Activated T-helper 1 cell treated with anti-CD3 and anti-CD28 coated beads, Interleukin-2, amount 50 U/mL, for 16 hours (primary cell): ENCODE results near the gene IL11RA.

Source experiments
- DNase-seq, 2 donors: peaks; one replicate each; pipeline ENCODE4 v3.0.0-alpha.2; 2020; ENCODE audit warnings: low read depth in 1 of 2, low spot score in 1 of 2

Gene IL11RA

DNA sequence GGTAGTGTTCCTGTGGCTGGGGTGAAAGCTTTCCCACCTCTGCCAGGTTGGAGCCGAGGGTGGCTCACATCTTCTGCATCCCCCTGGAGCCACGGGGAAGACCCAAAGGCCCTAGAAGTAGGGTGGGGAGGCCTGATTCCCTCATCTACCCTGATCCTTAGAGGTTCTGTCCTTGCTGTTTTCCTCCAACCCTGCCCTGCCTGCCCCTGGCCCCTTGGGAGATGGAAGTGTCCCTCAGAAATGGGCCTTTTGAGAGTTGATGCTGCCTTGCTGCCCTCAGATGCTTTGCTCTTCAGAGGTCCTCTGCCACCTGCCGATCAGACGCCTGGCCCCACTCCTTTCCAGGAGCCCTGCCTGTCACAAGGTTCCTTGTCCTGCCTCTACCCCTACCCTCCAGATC is 32.8 kb downstream of the IL11RA start:
- DNase-seq: no peak

DNA sequence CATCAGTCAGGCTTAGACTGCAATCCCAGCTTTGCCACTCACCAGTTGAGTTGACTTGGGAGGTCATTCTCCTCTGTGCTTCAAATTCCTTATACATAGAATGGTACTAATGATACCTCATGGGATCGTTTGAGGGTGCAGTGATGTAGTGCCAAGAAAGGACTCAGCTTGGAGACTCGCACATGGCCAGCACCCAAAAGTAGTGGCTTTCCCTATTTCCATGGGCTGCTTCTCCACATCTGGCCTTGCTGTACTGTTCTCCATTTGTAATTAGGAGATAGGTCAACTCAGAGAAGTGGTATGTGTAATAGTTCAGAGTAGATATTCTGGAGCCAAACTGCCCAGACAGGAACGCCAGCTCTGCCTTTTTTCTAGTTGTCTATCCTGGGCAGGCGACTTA is 33.6 kb downstream of the IL11RA start:
- no peak for DNase-seq

DNA sequence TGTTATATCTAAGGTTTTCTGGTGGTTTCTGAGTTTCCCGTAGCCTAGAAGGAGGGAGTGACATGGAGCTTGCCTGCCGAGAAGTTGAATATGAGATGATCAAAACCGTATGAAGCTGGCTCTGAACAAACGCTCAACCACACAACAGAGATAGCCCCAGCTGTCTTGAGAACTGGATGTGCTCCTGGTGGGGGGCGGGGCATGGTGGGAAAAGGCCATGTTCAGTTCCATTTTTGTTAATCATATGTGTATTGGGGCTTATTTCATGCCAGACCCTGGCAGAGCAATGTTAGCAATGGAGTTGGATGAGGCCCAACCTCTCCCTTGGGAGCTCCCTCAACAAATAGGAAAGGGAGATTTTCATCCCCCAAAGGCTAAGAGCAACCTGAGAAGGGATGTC is 34.2 kb downstream of the IL11RA start:
- DNase-seq: no peak

DNA sequence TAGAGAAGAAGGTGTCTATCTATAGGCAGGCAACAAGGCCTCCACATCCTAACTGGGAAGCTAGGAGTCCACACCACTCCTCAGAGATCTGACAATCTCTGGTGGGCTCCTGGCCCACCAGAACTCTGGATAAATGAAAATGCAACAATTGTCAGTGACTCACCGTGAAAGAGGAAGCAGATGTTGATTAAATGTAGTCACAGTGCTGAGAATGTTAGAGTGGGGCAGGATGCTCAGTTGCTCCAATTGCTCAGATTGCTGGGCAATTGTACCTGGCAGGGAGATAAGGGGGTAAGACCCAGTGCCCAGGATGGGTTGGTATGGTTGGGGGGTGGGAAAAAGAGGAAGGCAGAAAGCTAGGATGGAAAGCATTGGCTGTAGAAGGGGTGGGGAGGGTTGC is 34.7 kb downstream of the IL11RA start:
- no peak for DNase-seq

DNA sequence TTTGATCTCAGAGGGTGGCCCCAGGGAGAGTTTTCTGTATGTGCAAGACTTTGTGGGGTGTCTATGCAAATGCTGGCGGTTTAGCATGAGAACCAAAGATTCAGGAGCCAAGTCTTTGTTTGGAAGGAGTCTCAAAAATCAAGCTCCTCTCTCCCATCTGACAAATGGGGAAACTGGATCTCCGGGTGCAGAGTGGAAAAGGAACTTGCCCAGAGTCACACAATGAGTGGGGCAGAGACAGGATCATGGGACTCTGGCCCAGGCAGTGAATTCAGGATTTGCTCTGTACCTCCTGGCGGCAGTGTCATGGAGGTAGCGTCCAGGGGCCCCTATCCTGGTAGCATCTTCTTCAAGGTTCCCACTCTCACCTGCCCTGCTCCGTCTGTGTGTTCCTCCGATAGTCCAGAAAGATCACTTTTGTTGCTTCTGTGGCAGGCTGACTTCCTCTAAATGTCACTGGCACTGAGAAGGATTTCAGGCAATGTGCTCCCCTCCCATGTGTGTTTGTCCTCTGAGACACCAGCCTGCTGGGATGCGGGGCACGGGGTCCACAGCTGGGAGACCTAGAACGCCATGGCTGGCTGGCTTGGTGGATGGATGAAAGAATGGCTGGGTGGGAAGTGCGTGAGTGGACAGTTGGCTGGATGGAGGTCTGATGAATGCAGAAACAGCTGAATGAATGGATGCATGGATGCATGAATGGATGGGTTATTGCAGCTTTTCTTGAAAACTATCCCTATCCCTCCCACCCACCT is 35.5 kb downstream of the IL11RA start:
- no peak for DNase-seq

DNA sequence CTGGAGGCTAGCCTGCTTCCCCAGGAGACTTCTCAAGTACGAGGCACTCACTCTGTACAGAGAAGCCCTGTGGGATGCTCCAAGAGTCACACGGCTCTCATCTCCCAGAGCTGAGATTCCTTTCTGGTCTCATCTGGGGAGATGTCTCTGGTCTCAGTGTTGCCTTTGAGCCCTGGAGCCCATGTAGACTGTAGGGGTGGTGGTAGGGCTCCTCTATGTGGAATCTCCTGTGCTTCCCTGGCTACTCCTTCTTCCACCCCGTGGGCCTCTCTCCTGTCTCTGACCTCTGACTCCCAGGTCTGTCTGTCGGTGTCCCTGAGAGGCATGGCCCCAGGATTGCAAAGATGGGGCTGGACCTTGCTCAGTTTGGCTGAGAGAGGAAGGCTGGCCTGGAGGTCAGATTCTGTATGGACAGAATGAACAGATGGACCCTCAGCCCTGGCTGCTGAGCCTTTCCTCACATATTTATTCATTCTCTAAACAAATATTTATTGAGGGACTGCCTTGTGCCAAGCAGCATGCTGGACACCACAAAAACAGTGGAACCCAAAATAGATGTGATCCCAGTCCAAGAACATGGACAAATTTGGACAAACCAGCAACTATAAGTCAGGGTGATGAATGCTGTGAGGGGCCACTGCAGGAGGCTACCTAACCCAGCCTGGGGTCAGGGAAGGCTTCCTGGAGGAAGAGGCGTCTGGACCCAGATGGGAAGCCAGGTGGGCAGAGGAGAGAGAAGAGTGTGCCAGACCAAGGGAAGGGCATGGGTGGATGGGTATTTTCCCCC is 36.5 kb downstream of the IL11RA start:
- DNase-seq: no peak

DNA sequence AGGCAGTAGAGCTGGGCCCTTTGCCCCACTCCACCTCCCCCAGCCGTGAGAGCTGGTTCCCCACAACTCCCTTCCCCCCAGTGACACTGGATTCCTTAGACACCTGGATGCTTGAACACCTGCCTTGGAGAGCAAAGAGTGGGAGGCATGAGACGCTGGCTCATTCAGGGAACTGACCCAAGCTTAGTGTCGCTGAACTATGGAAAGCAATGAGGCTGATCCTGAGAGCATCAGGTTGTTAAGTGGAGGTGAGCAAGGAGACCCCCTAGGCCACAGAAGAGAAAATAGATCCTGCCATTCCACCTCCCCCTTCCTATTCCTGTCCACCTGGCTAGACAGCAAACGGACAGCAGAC is 37.1 kb downstream of the IL11RA start:
- DNase-seq: no peak

DNA sequence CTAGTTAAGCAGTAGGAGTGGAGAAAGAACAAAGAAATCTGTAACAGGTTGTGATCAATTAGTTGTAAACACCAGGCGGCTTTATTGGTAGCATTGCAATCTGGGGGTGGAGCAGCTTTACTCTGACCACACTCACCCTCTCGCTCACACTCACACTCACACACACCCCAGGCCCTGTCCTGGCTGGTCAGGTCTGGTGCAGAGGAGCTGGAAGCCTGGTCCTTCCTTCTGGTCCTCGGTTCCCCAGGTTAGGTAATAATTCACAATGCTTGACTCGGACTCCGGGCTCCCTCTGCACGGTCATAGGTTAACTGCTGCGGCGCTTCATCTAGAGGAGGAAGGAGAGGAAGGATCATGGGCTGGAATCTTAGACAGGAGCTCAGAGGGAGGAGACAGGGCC is 37.5 kb downstream of the IL11RA start:
- DNase-seq: no peak

DNA sequence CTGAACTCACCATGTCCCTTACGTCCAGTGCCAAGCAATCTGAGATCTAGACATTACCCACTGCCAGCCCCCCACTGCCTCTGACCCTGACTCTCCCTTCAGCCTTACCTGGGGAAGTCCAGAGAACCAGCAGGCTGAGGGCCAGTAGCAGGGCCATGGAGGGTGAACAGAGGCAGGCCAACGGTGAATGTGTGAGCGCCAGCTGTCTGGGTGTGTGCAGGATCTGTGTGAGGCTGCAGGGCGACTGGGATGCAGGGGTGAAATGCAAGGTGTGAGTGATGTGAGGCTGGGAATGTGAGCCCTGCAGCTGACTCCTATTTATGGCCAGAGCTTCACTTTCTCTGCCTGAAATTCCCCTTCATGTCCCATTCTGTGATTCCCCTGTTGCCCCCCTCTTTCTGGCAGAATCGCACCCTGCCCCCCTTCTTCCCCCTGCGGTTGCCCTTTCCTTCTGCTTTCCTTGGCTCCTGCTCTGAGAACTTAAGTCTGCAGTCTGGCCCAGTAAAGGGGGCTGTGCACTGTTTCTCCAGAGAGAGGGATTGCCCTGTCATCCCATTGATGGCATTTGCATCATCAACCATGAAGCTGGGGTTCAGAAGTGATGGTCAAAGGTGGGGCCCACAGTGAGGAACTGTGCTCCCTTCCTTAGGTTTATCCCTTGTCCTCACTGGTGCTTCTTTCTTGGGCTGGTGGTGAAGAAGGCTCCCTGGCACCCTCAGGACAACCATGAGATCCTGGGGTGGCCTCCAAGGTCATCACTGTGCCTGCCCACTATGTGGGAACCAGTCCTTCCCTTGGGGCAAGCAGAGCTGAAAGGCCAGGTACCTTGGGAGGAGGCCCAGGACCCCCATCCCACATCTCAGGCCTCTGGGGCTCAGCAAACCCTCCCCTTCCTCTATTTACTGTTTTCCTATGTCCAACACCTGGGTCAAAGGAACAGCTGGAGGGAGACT is 39.3 kb downstream of the IL11RA start, which contains the start of gene CCL19:
Gene CCL19, minus strand, starts transcription at position 294 of the 953 bp plus-strand sequence. Its CDS starts 137 bp downstream, at position 157.
- DNase-seq: no peak

DNA sequence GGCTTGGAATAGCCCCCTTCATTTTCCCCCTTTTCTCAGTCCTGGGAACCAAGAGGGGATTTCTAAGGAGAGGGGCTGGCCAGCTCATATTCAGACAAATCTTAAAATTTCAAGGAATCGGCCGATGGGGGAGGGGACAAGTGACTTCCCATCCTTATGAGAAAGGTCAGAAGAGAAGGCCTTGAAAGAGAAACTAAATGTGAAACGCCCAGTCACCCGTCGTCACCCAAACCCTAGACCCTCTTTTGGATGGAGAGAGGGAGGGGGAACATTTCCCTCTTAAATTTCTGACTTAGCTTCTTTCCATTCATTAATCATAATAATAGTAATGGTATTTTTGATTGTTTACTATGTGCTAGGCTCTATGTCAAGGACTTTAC is 39.9 kb downstream of the IL11RA start:
- DNase-seq: no peak

DNA sequence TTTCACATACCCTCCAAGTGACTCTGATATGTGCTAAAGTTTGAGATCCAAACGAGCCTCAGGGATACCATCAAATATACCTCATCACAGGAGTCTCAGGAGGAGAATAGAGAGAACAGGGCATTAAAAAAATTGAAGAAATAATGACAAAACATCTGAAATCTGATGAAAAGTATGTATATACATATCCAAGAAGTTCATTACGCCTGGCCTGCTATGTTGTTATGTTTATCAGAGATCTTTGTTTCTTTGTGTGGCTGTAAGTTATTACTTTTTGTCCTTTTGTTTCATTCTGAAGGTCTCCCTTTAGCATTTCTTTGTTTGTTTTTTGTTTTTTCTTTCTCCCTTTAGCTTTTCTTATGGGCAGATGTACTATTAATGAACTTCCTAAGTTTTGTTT is 41.6 kb downstream of the IL11RA start:
- no peak for DNase-seq

DNA sequence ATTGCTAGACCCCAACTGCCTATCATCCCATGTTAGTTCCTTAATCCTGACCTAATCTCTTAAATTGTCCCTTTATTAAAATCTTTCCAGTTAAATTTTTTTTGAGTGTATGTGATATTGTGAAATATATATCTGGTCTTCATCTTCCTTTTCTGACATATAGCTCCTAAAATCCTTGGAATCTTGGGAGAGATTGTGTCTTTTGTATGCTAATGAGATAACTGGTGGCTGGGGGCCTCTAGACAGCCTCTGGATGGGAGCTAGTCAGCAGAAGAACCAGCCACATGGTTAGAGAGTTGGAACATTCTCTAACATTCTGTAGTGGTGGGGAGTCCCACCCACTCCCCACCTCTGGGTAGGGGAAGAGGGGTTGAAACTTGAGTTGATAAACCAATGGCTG is 42.8 kb downstream of the IL11RA start:
- no peak for DNase-seq

DNA sequence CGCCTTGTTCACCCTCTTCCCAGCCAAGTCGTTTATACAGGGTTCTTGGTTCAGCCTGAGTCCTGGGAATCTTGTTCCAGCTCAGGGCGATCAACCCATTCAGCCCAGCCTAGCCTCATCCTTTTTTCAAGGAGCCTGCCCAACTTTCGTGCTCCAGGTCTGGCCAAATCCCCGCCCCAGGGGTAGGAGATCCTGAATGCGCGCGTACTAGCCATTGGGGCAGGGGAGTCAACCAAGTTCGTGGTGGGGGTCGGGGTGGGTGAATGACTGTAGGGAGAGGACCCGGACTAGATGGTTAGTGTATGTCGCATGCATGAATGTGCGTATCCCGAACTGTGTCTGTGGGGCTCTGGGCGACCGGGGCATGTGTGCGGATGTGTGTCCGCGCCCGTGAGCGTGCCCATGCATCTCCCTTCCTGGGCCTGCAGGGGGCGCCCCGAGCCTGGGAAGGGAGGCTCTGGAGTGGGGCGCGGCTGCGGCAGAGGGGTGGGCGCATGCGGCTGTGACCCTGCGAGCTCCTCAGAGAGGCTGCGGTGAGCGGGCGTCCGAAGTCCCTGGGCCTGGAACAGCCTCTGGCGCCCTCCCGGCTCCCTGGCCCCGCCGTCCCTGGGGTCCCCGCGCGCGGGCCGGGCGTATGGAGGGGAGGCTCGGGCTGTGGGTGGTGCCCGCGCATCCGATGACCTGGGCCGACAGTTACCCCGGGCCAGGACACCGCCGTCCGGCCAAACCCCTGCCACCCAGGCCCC is 49.2 kb downstream of the IL11RA start:
- peak; percentile 52 to 68 for DNase-seq

DNA sequence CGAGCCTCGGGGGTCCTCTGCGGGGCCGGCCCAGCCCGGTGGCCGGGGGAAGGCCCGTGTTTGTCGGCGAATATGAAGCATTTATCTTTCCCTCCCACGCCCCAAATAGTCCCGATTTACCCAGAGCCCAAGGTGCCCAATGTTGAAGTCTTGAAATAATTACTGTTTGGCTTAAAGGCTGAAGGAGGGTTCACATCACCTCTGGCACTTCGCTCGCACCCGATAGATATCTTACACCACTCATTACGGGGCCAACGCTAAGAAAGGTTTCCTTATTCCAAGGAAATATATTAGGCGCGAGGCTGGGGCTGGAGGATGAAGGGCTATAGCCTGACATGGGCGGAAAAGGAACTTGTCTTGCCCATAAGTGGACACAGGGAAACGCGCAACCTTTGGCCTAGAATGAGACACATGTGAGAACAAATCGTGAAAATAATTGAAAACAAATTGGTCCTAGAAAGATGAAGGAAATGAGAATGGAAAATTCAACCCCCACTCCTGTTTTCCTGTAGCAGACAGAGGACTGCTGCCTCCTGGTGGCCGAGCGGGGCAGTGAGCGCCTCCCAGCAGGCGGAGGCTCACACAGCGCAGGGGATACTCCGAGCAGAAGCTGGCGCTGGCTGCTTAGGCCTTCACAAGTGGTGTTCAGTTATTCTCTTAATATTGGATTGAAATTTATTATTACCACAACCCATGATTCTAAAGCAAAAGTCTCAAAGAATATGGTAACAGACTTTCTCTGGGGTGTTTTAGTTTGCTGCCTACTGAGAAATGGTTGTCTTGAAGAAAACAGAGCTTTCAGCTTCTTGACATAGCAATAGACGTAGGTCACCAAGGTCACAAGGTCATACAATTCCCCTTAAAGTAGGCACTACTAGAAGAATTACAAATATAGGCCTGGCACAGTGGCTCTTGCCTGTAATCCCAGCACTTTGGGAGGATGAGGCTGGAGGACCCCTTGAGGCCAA is 50.1 kb downstream of the IL11RA start:
- peak; percentile 69 to 71 for DNase-seq

DNA sequence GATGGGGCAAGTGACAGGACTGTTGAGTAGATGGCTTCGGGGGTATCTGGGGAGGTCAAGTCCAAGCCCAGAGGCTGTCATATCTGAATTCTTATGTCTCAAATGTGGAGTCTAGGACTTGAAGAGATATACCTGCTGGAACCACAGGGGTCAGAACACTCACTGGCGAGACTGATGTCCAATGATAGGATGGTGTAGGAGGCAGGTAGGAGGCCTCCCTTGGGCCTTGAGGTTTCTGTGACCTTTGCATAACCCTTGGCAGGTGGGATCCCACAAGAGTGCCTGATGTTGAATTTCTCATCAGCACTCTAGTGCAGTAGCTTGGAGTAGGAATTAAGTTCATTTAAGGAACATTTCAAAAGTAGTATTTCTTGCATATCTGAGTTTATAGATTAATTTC is 55.1 kb downstream of the IL11RA start:
- DNase-seq: no peak

DNA sequence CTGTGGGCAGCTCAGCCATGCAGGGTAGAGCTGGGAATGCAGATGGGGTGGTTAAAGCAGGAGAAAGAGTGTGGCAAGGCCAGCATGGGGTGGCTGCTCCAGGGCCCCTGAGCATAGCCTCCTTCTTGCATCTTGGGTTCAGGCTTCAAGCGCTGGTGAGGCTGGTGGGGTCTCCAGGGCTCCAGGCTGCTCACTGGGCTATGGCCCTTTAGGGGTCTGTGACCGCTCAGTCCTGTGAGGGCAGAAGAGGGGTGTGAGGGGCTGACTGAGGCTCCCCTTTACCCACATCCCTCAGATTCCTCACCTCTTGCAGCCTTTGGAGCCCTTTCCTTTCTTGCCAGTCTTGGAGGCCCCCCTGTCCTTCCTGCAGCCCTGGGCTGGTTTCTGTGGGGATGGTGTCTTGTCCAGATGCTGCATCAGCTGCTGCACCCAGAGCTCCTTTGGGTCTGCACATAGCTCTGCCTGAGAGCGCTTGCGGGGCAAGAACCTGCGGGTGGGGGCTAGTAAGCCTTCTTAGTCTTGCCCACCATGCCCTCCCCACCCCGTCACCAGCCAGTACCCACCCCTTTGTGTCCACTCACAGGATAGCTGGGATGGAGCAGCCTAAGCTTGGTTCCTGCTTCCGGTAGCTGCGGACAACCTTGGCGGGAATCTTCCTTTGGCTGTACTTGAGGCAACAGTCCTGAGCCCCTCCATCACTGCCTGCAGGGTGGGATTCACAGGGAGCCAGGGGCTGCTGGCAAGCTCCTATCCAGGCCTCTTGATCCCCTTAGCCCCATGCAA is 57.4 kb downstream of the IL11RA start:
- DNase-seq: no peak

DNA sequence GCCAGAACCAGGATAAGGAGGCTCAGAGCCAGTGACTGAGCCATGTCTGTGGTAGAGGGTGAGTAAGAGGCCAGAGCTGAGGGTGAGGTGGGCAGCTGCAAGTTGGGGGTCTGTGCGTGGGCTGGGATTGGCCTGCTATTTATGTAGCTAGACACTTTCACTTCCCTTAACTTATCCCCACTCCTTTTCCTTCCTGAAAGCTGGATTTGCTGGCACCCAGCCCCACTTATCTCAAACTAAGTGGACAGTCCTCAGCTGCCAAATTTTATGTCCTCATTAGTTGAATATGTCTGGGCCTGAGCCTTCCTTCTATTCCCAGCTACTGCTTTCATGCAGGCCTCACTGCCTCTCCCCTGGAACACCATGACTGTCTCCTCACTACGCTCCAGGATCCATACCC is 58.0 kb downstream of the IL11RA start, which contains the start of gene CCL21:
Gene CCL21, minus strand, starts transcription at position 114 of the 400 bp plus-strand sequence. Its CDS starts 70 bp downstream, at position 44.
- no peak for DNase-seq
